ENCODE data around the gene PGLYRP4.

PGLYRP4 gene

GRCh38 chr1:153306303-153307220, 42.1 kb downstream of the PGLYRP4 start:
- no peak for TF ChIP-seq CTCF (IDR thresholded peaks at IDR 0.05; ENCODE audit: low read depth, low read length, missing control alignments)

DNA sequence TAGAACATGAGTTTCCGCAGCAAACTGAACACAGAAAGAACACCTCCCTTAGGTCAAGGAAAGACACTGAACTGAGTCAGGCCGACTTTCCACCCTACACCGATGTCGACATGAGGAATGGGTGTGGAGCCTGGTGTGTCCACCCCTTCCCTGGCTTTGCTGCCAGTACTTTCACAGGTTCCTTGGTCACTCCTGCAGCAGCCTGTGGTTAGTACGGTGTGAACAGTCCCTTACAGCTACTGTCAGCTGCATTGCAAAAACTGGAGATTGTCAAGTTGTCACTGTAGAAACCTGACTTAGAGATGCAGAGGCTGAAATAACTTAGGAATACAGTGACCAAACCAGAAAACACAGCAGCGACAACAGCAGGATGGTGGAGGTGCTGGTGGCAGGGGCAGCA, 43.0 kb downstream of the PGLYRP4 start:
- DNase-seq (ENCODE audit: low read depth): no peak
- H3K4me3 ChIP-seq (ENCODE audit: low read depth, low read length): no peak overlapping the region

More at GRCh38 chr1:153306303-153307220, 42.1 kb downstream of the PGLYRP4 start:
- no peak for DNase-seq (ENCODE audit: low read depth)
- H3K4me3 ChIP-seq (ENCODE audit: low read depth, low read length): no peak overlapping the region

GRCh38 chr1:153302308-153302707, 46.3 kb downstream of the PGLYRP4 start:
- no peak for TF ChIP-seq CTCF (IDR thresholded peaks at IDR 0.05; ENCODE audit: low read depth, low read length, missing control alignments)
- no peak for DNase-seq (ENCODE audit: low read depth)
- H3K4me3 ChIP-seq (ENCODE audit: low read depth, low read length): no peak overlapping the region

More for the DNA sequence above, 43.0 kb downstream of the PGLYRP4 start:
- no peak for TF ChIP-seq CTCF (IDR thresholded peaks at IDR 0.05; ENCODE audit: low read depth, low read length, missing control alignments)

GRCh38 chr1:153293851-153294250, 54.8 kb downstream of the PGLYRP4 start:
- no peak overlapping the region for H3K4me3 ChIP-seq (ENCODE audit: low read depth, low read length)
- no peak for DNase-seq (ENCODE audit: low read depth)
- TF ChIP-seq CTCF (IDR thresholded peaks at IDR 0.05; ENCODE audit: low read depth, low read length, missing control alignments): no peak

DNA sequence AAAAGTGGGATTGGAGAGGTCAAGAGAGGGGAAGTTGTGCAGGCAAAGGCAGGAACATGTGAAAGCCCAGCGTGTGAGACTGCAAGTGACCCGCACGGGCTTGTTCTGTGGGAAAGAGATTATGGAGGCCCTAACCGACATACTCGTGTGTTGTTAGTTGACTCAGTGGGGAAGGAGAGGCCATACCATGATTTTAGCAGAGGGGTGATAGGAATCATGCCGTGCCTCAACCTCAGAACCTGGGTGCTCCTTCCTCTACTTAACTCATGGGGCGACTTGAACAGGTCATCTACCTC, 55.2 kb downstream of the PGLYRP4 start:
- DNase-seq (ENCODE audit: low read depth): no peak
- no peak for TF ChIP-seq CTCF (IDR thresholded peaks at IDR 0.05; ENCODE audit: low read depth, low read length, missing control alignments)

DNA sequence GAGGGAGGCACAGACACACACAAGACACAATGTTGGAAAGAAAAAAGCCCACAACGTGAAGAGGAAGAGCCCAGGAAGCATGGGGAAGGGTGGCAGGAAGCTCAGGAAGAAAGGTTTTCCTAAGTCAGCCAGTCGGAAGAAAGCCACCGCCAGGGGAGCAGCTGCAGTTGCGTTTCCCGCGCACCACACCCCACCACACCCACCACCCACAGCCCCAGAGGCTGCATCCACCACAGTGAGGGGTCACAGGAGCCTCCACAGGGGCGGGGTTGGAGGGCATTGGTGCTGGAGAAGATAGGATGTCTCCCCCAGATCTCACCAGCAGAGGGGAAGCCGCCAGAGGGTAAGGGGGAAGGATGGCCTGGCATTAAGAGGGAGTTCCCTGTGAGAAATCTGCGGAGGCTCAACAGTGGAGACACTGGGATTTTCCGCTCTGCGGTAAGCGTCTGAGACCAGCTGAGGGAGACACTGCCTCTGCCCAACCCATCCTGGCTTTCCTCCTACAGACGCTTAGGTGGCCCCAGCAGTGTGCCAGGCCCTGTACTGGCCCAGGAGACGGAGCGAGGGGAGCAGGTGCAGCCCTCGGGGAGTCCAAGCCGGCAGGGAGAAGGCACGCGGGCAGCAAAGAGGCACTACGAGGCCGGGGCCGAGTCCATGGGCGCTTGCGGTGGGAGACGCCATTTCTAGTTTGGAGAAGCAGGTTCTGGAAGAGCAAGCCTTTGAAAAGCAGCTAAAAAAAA, 55.7 kb downstream of the PGLYRP4 start:
- DNase-seq (ENCODE audit: low read depth): no peak
- no peak for TF ChIP-seq CTCF (IDR thresholded peaks at IDR 0.05; ENCODE audit: low read depth, low read length, missing control alignments)
- no peak overlapping the region for H3K4me3 ChIP-seq (ENCODE audit: low read depth, low read length)

More for the DNA sequence above, 55.2 kb downstream of the PGLYRP4 start:
- H3K4me3 ChIP-seq (ENCODE audit: low read depth, low read length): no peak overlapping the region
